Measurements from ENCODE around the gene TREML4. TPM values are rescaled to one million over a fixed set of nuclear protein-coding genes. Genes with fewer than 3 reads are reported as not detected.

Gene TREML4
- total and polyA plus RNA-seq, 2 of the 8 experiments (the other 6 are each of a cell fraction or from before 2014, with no cell fraction given), result not detected

GRCh38 chr6:41189967-41190366 is 38.2 kb upstream of the TREML4 start (continued):
- TF ChIP-seq CTCF (IDR thresholded peaks at IDR 0.05; ENCODE audit: control extremely low read depth in 1 of 3, insufficient read depth in 1 of 3, low read depth in 1 of 3, low read length in 3 of 3), result no peak
- no peak for TF ChIP-seq JUND (IDR thresholded peaks at IDR 0.05; ENCODE audit: low read length)
- TF ChIP-seq CHD2 (IDR thresholded peaks at IDR 0.05; ENCODE audit: low read length), result no peak
- TF ChIP-seq KDM1A (IDR thresholded peaks at IDR 0.05; ENCODE audit: borderline replicate concordance, low read length), result no peak
- TF ChIP-seq RBBP5 (IDR thresholded peaks at IDR 0.05; ENCODE audit: borderline replicate concordance, low read depth, low read length), result no peak
- TF ChIP-seq CHD1 (IDR thresholded peaks at IDR 0.05; ENCODE audit: low read depth, low read length), result no peak
- TF ChIP-seq ASH2L (IDR thresholded peaks at IDR 0.05; ENCODE audit: low read length), result no peak
